Retinal pigment epithelial cell (primary cell): Measurements from ENCODE around the gene EME2.

Experiments used
- DNase-seq: peaks from one replicate; pipeline ENCODE4 v3.0.0-alpha.2; 2010; ENCODE audit warnings: low read depth
- H3K4me3 ChIP-seq: 2 replicates; pipeline ENCODE4 v1.5.1; 2011; ENCODE audit warnings: mild to moderate bottlenecking, low read length, control low read depth, moderate library complexity
- CTCF ChIP-seq: conservative IDR thresholded peaks from 2 replicates; pipeline ENCODE4 v1.5.1; 2011; ENCODE audit warnings: low read depth, low read length, control low read depth, inconsistent platforms

The EME2 gene

GRCh38 chr16:1772908-1773702 is 495 bp downstream of the EME2 start, which contains the start of gene MRPS34:
MRPS34 (minus strand) TSS chr16:1773134; CDS start chr16:1773119, 15 bp downstream.
- H3K4me3 ChIP-seq, result peak within 1 kb of the TSS; percentile 67
- TF ChIP-seq CTCF, result peak; percentile 66
- DNase-seq, result peak; percentile 48

- TF ChIP-seq CTCF, result no peak
- DNase-seq, result no peak
- peak overlapping the region; percentile 67 for H3K4me3 ChIP-seq
Measured at GRCh38 chr16:1773703-1774447, 1.3 kb downstream of the EME2 start.

GRCh38 chr16:1774448-1774780 is 1.8 kb downstream of the EME2 start:
- no peak for TF ChIP-seq CTCF
- no peak for DNase-seq
- H3K4me3 ChIP-seq, result peak overlapping the region; percentile 67

GRCh38 chr16:1775006-1775845 is 2.6 kb downstream of the EME2 start:
- no peak for TF ChIP-seq CTCF
- no peak overlapping the region for H3K4me3 ChIP-seq
- DNase-seq, result no peak

- no peak overlapping the region for H3K4me3 ChIP-seq
- no peak for TF ChIP-seq CTCF
- no peak for DNase-seq
Measured at GRCh38 chr16:1775846-1776671, 3.4 kb downstream of the EME2 start.

GRCh38 chr16:1776672-1776955 is 4.0 kb downstream of the EME2 start:
- TF ChIP-seq CTCF, result no peak
- no peak for DNase-seq
- no peak overlapping the region for H3K4me3 ChIP-seq
